G401.6 (cell line): ENCODE data around the gene OR4A15.

Experiments used
- FAIRE-seq: peaks from 2 replicates; lab custom pipeline; 2012; peaks lifted over from hg19 to GRCh38; lab: Jason Lieb, UNC

Gene OR4A15

GRCh38 chr11:55367674-55368073, at the start of gene OR4A15:
Gene OR4A15 (plus strand): TSS chr11:55367974. CDS start chr11:55367974, 0 bp downstream.
- FAIRE-seq = no peak

GRCh38 chr11:55324500-55324899, 43.3 kb upstream of the OR4A15 start:
- no peak for FAIRE-seq

- no peak for FAIRE-seq
Observed at GRCh38 chr11:55342901-55343300, 24.9 kb upstream of the OR4A15 start, which contains the start of gene OR4A16. Gene OR4A16 (plus strand): TSS chr11:55343201. CDS start chr11:55343201, 0 bp downstream.

GRCh38 chr11:55345306-55345705, 22.5 kb upstream of the OR4A15 start:
- FAIRE-seq = no peak

GRCh38 chr11:55349032-55349431, 18.7 kb upstream of the OR4A15 start:
- no peak for FAIRE-seq

- FAIRE-seq = no peak
Observed at GRCh38 chr11:55357560-55358184, 10.1 kb upstream of the OR4A15 start.

- no peak for FAIRE-seq
Observed at GRCh38 chr11:55401011-55401410, 33.2 kb downstream of the OR4A15 start.
